HG03571 (cell line): ENCODE results near the gene ZNF133.

Source experiments
- ATAC-seq: cut with Tn5 transposase; IDR thresholded peaks from one replicate; pipeline ENCODE4 v1.9.1; 2021; ENCODE audit not compliant: unreplicated experiment

Gene ZNF133

GRCh38 chr20:18360635-18361034, 72.3 kb downstream of the ZNF133 start:
- no peak for ATAC-seq

GRCh38 chr20:18361678-18362077, 73.4 kb downstream of the ZNF133 start:
- no peak for ATAC-seq

GRCh38 chr20:18362916-18363315, 74.6 kb downstream of the ZNF133 start:
- ATAC-seq = no peak

GRCh38 chr20:18363708-18364107, 75.4 kb downstream of the ZNF133 start:
- ATAC-seq = no peak

- ATAC-seq = no peak
Measured at GRCh38 chr20:18364768-18365167, 76.4 kb downstream of the ZNF133 start.
